ENCODE data around the gene FLYWCH1.
"Not testable (repeated sequence)": the region's sequence is repeated elsewhere in the genome, so short reads cannot be mapped to it uniquely, and the experiment has no call there.

Gene FLYWCH1

DNA sequence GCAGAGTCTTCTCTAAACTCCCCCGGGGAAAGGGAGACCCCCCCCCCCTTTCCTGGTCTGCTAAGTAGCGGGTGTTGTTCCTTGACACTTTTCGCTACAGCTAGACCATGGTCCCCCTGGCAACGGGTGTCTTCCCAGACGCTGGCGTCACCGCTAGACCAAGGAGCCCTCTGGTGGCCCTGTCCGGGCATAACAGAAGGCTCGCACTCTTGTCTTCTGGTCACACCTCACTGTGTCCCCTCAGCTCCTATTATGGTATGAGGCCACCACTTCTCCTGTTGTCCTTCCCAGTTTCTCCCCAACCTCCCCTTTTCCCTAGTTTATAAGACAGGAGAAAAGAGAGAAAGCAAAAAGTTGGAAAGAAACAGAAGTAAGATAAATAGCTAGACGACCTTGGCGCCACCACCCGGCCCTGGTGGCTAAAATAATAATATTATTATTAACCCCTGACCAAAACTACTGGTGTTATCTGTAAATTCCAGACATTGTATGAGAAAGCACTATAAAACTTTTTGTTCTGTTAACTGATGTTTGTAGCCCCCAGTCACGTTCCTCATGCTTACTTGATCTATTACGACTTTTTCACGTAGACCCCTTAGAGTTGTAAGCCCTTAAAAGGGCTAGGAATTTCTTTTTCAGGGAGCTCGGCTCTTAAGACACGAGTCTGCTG is 4.5 kb upstream of the FLYWCH1 start:
- H3K36me3 ChIP-seq (replicated peaks); H3K27ac ChIP-seq; in situ Hi-C loops (cut with HindIII; ENCODE audit: low pct_ligation_motif_present, low sequenced_read_pairs); H3K4me3 ChIP-seq (ENCODE audit: low read depth, low read length); H3K27me3 ChIP-seq (replicated peaks): not testable (repeated sequence)
- TF ChIP-seq, protein P1, sequence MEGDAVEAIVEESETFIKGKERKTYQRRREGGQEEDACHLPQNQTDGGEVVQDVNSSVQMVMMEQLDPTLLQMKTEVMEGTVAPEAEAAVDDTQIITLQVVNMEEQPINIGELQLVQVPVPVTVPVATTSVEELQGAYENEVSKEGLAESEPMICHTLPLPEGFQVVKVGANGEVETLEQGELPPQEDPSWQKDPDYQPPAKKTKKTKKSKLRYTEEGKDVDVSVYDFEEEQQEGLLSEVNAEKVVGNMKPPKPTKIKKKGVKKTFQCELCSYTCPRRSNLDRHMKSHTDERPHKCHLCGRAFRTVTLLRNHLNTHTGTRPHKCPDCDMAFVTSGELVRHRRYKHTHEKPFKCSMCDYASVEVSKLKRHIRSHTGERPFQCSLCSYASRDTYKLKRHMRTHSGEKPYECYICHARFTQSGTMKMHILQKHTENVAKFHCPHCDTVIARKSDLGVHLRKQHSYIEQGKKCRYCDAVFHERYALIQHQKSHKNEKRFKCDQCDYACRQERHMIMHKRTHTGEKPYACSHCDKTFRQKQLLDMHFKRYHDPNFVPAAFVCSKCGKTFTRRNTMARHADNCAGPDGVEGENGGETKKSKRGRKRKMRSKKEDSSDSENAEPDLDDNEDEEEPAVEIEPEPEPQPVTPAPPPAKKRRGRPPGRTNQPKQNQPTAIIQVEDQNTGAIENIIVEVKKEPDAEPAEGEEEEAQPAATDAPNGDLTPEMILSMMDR (IDR thresholded peaks at IDR 0.05; ENCODE audit: low read depth, low read length, missing control alignments) = peak; percentile 62
- peak; percentile 65 for DNase-seq

DNA sequence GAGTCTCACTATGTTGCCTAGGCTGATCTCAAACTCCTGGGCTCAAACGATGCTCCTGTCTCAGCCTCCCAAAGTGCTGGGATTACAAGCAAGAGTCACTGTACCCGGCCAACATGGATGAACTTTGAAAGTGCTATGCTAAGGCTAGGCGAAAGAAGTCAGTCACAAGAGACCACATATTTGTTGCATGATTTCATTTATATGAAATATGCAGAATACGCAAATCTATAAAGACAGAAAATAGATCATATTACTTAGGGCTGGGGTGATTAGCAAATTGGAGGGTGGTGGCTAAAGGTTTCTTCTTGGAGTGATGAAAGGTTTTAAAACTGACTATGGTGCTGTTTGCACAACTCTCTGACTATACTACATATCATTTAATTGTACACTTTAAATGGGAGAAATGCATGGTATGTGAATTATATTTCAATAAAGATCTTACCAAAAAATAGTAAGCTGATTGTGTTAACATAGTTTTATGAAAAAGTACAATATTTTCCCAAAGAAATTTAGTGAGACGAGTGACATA is 1.2 kb upstream of the FLYWCH1 start:
- in situ Hi-C loops (cut with HindIII; ENCODE audit: low pct_ligation_motif_present, low sequenced_read_pairs) = no loop called here
- Histone ChIP-seq H3K4me3 (ENCODE audit: low read depth, low read length) (no peak overlapping the region), H3K27ac (no peak overlapping the region), H3K27me3 (replicated peaks) (no peaks in the 10 kb centered on the region), H3K36me3 (replicated peaks) (peaks cover 10% of the 10 kb centered on the region)
- DNase-seq = no peak
- TF ChIP-seq, protein P1 (IDR thresholded peaks at IDR 0.05; ENCODE audit: low read depth, low read length, missing control alignments) = no peak

DNA sequence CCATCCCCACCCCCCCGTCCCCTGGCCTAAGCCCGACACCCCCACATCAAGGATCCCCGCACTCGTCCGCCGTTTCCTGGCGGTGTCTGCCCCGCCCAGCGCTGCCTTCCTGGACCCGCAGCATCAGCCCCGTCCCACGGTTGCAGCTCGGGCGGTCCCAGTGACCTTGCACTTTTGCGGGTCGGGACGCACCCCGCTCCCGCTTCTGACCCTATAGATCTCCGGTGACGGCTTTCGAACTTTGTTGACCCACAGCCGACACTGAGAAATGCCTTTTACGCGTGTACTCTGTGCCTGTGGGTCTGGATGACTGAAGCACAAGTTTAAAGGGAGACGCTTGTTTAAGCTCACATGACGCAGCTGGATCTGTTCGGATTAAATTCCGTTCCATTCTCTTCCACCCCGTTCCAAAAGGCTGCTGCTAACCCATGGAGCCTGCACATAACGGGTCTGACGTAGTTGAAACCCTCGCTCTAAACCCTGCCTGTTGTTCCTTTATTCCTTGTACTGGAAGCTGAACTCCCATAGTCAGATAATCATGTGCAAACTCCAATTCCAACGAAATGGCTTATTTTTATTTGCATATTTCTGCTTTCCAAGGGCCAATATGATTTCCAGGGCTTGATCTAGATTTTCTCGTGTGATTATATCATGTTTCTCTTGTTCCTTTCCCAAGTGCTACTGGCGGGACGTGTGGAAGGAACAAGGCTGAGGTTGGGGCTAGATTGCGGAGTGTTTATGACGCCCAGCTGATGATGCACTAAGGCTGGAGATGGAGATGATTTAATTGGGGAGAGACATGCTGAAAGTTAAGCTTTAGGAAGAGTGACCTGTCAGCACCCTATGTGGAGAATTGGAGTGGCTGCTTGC is 834 bp downstream of the FLYWCH1 start:
- in situ Hi-C loops (cut with HindIII; ENCODE audit: low pct_ligation_motif_present, low sequenced_read_pairs) = no loop called here
- peak overlapping the region; percentile 69 for H3K27ac ChIP-seq
- peaks cover 13% of the 10 kb centered on the region for H3K36me3 ChIP-seq (replicated peaks)
- TF ChIP-seq, protein P1 (IDR thresholded peaks at IDR 0.05; ENCODE audit: low read depth, low read length, missing control alignments) = no peak
- peak; percentile 43 for DNase-seq
- H3K4me3 ChIP-seq (ENCODE audit: low read depth, low read length) = peak overlapping the region; percentile 86
- H3K27me3 ChIP-seq (replicated peaks) = no peaks in the 10 kb centered on the region

DNA sequence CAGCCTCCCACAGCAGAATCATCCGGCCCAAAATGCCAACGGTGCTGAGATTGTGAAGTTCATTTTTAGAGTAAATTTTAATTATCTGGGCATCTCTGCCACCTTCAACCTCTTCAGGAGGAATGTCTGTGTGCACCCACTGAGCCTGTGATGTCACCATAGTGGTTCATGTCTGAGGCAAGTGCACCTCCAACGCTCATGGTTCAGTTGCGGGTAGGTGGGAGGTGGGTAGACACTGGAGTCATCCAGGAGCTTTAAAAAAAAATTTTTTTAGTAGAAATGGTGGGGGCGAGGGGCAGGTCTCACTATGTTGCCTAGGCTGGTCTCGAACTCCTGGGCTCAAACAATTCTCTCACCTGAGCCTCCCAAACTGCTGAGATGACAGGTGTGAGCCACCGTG is 1.9 kb downstream of the FLYWCH1 start:
- H3K36me3 ChIP-seq (replicated peaks) = peaks cover 13% of the 10 kb centered on the region
- H3K27ac ChIP-seq = no peak overlapping the region
- DNase-seq = no peak
- no peak overlapping the region for H3K4me3 ChIP-seq (ENCODE audit: low read depth, low read length)
- TF ChIP-seq, protein P1 (IDR thresholded peaks at IDR 0.05; ENCODE audit: low read depth, low read length, missing control alignments) = no peak
- in situ Hi-C loops (cut with HindIII; ENCODE audit: low pct_ligation_motif_present, low sequenced_read_pairs) = no loop called here
- no peaks in the 10 kb centered on the region for H3K27me3 ChIP-seq (replicated peaks)

DNA sequence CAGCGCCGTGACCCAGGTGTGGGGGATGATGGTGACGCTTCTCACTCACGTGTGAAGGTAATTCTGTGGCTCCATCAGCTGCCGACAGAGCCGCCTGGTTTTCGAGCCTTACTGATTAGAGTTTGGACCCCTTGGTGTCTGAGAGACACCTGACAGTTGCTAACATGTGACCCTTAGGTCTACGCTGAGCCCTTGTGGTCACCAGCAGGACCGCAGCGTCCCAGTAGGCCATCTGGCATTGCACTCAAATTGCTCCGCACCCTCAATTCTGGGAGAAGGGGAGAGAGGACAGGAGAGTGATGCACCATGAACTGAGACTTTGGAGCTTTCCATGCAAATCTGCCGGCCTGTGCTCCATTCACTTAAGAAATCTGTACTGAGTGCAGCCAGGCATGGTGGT is 2.5 kb downstream of the FLYWCH1 start:
- in situ Hi-C loops (cut with HindIII; ENCODE audit: low pct_ligation_motif_present, low sequenced_read_pairs) = no loop called here
- H3K4me3 ChIP-seq (ENCODE audit: low read depth, low read length) = no peak overlapping the region
- DNase-seq = no peak
- TF ChIP-seq, protein P1 (IDR thresholded peaks at IDR 0.05; ENCODE audit: low read depth, low read length, missing control alignments) = peak; percentile 1
- no peaks in the 10 kb centered on the region for H3K27me3 ChIP-seq (replicated peaks)
- peaks cover 14% of the 10 kb centered on the region for H3K36me3 ChIP-seq (replicated peaks)
- H3K27ac ChIP-seq = no peak overlapping the region

All from brain microvascular endothelial cell (primary cell).